Left lung (tissue), 10 donors: Measurements from ENCODE around the gene TMEM117. TPM values are rescaled to one million over a fixed set of nuclear protein-coding genes. Genes with fewer than 3 reads are reported as not detected.
A peak's percentile ranks its signal among the peaks of the same experiment; 100 is the strongest.

Experiments
- ATAC-seq: fragments of 200-7000 bp; cut with Tn5 transposase; one replicate; pipeline ENCODE4 v1.9.1; 2020; ENCODE audit warnings: moderate library complexity
- DNase-seq, 4 donors: peaks; one replicate each; pipeline ENCODE4 v3.0.0-alpha.2; 2013 to 2020
- H3K27ac ChIP-seq, 2 donors: fragments of 200-600 bp; sonication (generic) in 1 of 2; one replicate each; pipeline versions ENCODE4 v1.5.0 to v1.8.0; 2020 to 2021
- H3K27me3 ChIP-seq, 2 donors: fragments of 200-600 bp; sonication (generic) in 1 of 2; one replicate each; pipeline versions ENCODE4 v1.5.0 to v1.8.0; 2020 to 2021
- H3K36me3 ChIP-seq, 2 donors: fragments of 200-600 bp; sonication (generic) in 1 of 2; one replicate each; pipeline versions ENCODE4 v1.5.0 to v1.8.0; 2020 to 2021
- H3K4me1 ChIP-seq, 2 donors: fragments of 200-600 bp; one replicate each; pipeline ENCODE4 v1.8.0; 2021
- H3K4me3 ChIP-seq, 2 donors: fragments of 200-600 bp; sonication (generic) in 1 of 2; one replicate each; pipeline versions ENCODE4 v1.5.0 to v1.8.0; 2020 to 2021; ENCODE audit warnings: mild to moderate bottlenecking in 1 of 2
- H3K9me3 ChIP-seq, 2 donors: fragments of 200-600 bp; sonication (generic) in 1 of 2; one replicate each; pipeline versions ENCODE4 v1.5.0 to v1.8.0; 2020 to 2021
- CTCF ChIP-seq, 2 donors: fragments of 200-600 bp; sonication (generic) in 1 of 2; IDR thresholded peaks; one replicate each; pipeline versions ENCODE4 v1.5.0 to v1.8.0; 2021; ENCODE audit warnings: antibody characterized with exemption in 2 of 2
- intact Hi-C, 2 donors: fragments of 100-400 bp; cut with DNase I; formaldehyde crosslinking; loops; one replicate each; pipeline versions ENCODE4 v1.11.2 to v1.14.2; 2022
- polyA plus RNA-seq, 6 donors: library from polyadenylated mRNA; unstranded; fragments of 120-200 nt; gene quantifications; one replicate each; pipeline ENCODE4 v1.2.1, GENCODE V29; 2013; ENCODE audit not compliant: insufficient read length in 6 of 6
- total RNA-seq, 2 donors: library from RNA; stranded (reverse); fragmentation: NEBNext Ultra II Directional; extraction: Animal tissue kit (Norgen Biotek cat#: 25700); gene quantifications; one replicate each; pipeline ENCODE4 v1.2.1, GENCODE V29; 2021
- donor health status: DM: no; HTN: yes; CAD: no.
- donor health status: DM: no; HTN: no; CAD: no.

Gene TMEM117
- total and polyA plus RNA-seq, 8 donors = 3.9 to 7.9 (median 6.7) TPM

DNA sequence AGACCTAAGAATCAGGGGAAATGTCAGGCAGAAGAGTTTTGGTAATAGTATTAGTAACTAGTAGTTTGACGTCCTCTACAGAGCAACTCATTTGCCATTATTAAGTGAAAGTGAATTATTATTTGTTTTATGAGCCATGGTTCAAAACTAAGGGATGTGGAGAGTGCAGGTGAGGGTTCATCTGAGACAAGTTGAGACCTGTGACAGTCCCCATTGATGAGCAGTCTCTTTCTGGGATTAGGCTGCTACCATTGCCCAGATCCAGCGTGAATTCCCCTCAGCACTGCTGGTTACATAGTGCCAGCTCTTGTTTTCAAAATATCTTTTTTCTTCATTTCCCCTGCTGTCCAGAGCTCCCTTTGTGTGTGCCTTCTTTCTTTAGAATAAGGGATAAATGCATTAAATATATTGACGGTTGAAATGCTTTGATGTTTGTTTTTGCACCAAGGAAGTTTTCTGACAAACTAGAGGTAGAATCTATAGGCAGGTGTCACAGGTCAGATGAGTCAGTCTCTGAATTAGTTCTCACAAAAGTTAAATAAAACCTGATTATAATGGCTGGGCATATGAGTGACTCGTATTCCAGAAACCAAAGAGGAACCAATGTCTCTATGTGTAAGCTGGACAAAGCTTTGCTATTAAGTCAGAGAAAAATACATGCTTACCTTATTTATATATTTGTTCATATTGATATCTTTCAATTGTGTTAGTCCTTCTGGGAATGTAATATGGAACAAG lies 381.4 kb downstream of the TMEM117 start:
- Histone ChIP-seq H3K9me3 (peaks cover 0 to 15% of the 10 kb centered on the region in 2 donors), H3K4me1 (no peaks in the 10 kb centered on the region)
- no peak for ATAC-seq

GRCh38 chr12:44223736-44224135 lies 387.9 kb downstream of the TMEM117 start:
- TF ChIP-seq CTCF (IDR thresholded peaks at IDR 0.05) = no peak

More for the DNA sequence above, 381.4 kb downstream of the TMEM117 start:
- H3K27me3 ChIP-seq = no peaks in the 10 kb centered on the region
- H3K4me3 ChIP-seq = no peak overlapping the region
- intact Hi-C loops = no loop called here
- no peak for DNase-seq
- no peak overlapping the region for H3K27ac ChIP-seq
- no peak for TF ChIP-seq CTCF (IDR thresholded peaks at IDR 0.05)
- H3K36me3 ChIP-seq = no peaks in the 10 kb centered on the region

DNA sequence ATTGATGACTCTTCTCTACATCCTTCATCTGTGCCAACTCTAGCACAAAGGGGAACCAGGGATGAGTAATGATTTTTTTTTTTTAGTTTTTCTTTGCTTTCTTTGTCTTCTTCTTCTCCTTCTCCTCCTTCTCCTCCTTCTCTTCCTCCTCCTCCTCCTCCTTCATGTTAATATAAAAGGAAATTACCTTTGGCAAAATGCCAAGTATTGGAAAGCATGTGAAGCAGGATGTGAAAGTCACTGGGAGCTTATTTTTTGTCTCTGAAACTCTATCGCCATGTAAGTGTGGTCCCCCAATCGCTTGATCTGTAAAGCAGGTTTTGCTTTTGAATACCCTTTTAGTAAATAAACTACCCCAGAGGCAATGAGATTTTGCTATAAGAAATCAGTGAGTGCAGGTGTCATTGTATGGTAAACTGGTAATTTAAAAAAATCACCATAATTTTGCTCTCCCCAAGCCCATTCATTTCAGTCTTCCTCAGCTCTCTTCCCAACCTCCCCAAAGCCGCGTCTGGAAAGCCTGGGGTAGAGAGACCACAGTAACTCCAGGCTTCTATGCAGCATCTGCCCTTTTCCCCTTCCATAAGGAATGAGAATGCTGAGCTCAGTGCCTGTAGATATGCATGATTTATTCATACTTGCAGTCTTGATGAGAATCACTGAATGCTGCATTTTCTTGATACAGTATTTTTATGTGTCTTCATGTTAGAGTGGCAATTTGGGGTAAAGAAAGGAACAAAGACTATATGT lies 388.7 kb downstream of the TMEM117 start:
- no peak for TF ChIP-seq CTCF (IDR thresholded peaks at IDR 0.05)
- H3K27me3 ChIP-seq = no peaks in the 10 kb centered on the region
- intact Hi-C loops = no loop called here
- H3K9me3 ChIP-seq = no peaks in the 10 kb centered on the region
- H3K27ac ChIP-seq = no peak overlapping the region
- peak in 1 of 4 donors; percentile 29 for DNase-seq
- ATAC-seq = no peak
- H3K36me3 ChIP-seq = no peaks in the 10 kb centered on the region
- H3K4me1 ChIP-seq = no peaks in the 10 kb centered on the region
- H3K4me3 ChIP-seq = no peak overlapping the region

More at GRCh38 chr12:44223736-44224135, 387.9 kb downstream of the TMEM117 start:
- no peaks in the 10 kb centered on the region for H3K9me3 ChIP-seq
- DNase-seq = no peak
- H3K4me1 ChIP-seq = no peaks in the 10 kb centered on the region
- no peak overlapping the region for H3K27ac ChIP-seq
- no peak overlapping the region for H3K4me3 ChIP-seq
- no peak for ATAC-seq
- intact Hi-C loops = no loop called here
- H3K36me3 ChIP-seq = no peaks in the 10 kb centered on the region
- H3K27me3 ChIP-seq = no peaks in the 10 kb centered on the region

DNA sequence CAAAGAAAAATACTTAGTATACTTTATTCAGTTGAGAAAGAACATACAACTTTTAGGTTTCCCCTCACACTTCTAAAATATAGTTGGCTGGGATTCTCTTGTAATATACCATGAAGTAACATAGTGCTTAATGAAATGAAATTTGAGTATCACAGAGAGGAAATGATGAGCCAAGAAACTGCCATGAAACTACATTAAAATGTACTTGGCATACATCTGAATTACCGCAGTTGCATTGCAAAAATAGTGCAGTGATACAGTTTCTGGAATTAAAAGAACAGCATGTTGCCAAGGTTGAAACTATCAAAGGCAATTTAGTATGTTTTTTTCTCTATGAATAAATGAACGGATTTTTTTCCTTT lies 389.2 kb downstream of the TMEM117 start:
- no peak for TF ChIP-seq CTCF (IDR thresholded peaks at IDR 0.05)
- Histone ChIP-seq H3K4me3 (no peak overlapping the region), H3K27me3 (no peaks in the 10 kb centered on the region), H3K9me3 (no peaks in the 10 kb centered on the region), H3K36me3 (no peaks in the 10 kb centered on the region), H3K27ac (no peak overlapping the region), H3K4me1 (no peaks in the 10 kb centered on the region)
- peak in 2 of 4 donors; percentile 60 to 74 for DNase-seq
- intact Hi-C loops = no loop called here
- no peak for ATAC-seq

GRCh38 chr12:44227616-44228015 lies 391.7 kb downstream of the TMEM117 start:
- Histone ChIP-seq H3K36me3 (no peaks in the 10 kb centered on the region), H3K27ac (no peak overlapping the region), H3K4me3 (no peak overlapping the region), H3K9me3 (no peaks in the 10 kb centered on the region), H3K4me1 (no peaks in the 10 kb centered on the region), H3K27me3 (no peaks in the 10 kb centered on the region)
- DNase-seq = no peak
- intact Hi-C loops = no loop called here
- no peak for TF ChIP-seq CTCF (IDR thresholded peaks at IDR 0.05)
- no peak for ATAC-seq
